Prostate gland (tissue), 2 donors: ENCODE measurements around the gene DLG3.

ENCODE experiments used
- CTCF ChIP-seq, 4 experiments: fragments of 200-600 bp in 2 of 4; fragments of 450-650 bp in 2 of 4; sonication (generic) in 2 of 4; IDR thresholded peaks; 1 replicate in 3 of 4; 2 replicates in 1 of 4; pipeline ENCODE4 v1.5.1; 2016 to 2019; ENCODE audit warnings: antibody characterized with exemption in 4 of 4, mild to moderate bottlenecking in 2 of 4, moderate library complexity in 2 of 4
- POLR2A ChIP-seq: fragments of 450-650 bp; IDR thresholded peaks from one replicate; pipeline ENCODE4 v1.6.1; 2016; ENCODE audit warnings: antibody characterized with exemption, mild to moderate bottlenecking

DNA sequence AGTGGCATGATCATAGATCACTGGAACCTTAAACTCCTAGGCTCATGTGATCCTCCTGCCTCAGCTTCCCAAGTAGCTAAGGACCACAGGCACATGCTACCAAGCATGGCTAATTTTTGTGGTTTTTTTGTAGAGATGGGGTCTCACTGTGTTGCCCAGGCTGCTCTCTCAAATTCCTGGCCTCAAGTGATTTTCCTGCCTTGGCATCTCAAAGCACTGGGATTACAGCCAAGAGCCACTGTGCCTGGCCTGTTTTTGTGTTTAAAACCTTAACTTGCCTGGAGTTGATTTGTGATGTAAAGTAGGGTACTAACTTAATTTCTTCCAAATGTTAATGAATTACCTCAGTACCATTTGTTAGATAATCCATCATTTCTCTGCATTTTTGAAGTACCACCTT lies 22.3 kb downstream of the DLG3 start:
- TF ChIP-seq POLR2A = no peak
- no peak for TF ChIP-seq CTCF (IDR thresholded peaks at IDR 0.05)
